Endothelial cell of umbilical vein (primary cell): Measurements from ENCODE around the gene AUTS2. TPM values are rescaled to one million over a fixed set of nuclear protein-coding genes. Genes with fewer than 3 reads are reported as not detected.

ENCODE experiments used
- BruUV-seq: library from RNA; stranded (reverse); fragments of 400-500 nt; replicated peaks from 2 replicates; lab custom pipeline; 2021; lab: Mats Ljungman, UMichigan
- CTCF ChIA-PET: fragments of 300-600, 350-600 bp; sonication (Branson Sonifier 250); formaldehyde crosslinking; loops from one replicate; lab custom pipeline; 2021; ENCODE audit warnings: antibody characterized with exemption, inconsistent platforms; lab: Charles Lee
- POLR2A ChIA-PET: fragments of 300-600, 350-600 bp; sonication (Branson Sonifier 250); formaldehyde crosslinking; loops from one replicate; lab custom pipeline; 2021; ENCODE audit warnings: antibody characterized with exemption, inconsistent platforms; lab: Charles Lee
- DNase-seq: peaks from one replicate; pipeline ENCODE4 v3.0.0-alpha.2; 2011; ENCODE audit warnings: low read depth, low spot score
- FAIRE-seq: peaks from 2 replicates; lab custom pipeline; 2011; peaks lifted over from hg19 to GRCh38; lab: Jason Lieb, UNC
- H2AFZ ChIP-seq: 2 replicates; pipeline ENCODE4 v1.6.0; 2012; ENCODE audit warnings: low read depth, low read length, control low read depth, inconsistent platforms
- H3K27ac ChIP-seq: 2 replicates; pipeline ENCODE4 v1.5.1; 2011; ENCODE audit warnings: low read depth, mild to moderate bottlenecking, control low read depth, low read length, moderate library complexity; ENCODE audit not compliant: insufficient read depth
- H3K27me3 ChIP-seq, 2 experiments: 2 replicates each; pipeline versions ENCODE4 v1.6.0 to v1.6.1; 2011; ENCODE audit warnings: low read length in 2 of 2, mixed read lengths in 1 of 2; ENCODE audit not compliant: control insufficient read depth in 2 of 2, insufficient read depth in 2 of 2
- H3K36me3 ChIP-seq, 2 experiments: 2 replicates in 1 of 2; 3 replicates in 1 of 2; pipeline ENCODE4 v1.5.1; 2011; ENCODE audit warnings: low read length in 2 of 2, mild to moderate bottlenecking in 1 of 2, moderate library complexity in 1 of 2; ENCODE audit not compliant: control insufficient read depth in 2 of 2, insufficient read depth in 2 of 2; ENCODE audit errors: extremely low read depth in 1 of 2
- H3K4me1 ChIP-seq: 3 replicates; pipeline ENCODE4 v1.5.1; 2011; ENCODE audit warnings: mild to moderate bottlenecking, low read length; ENCODE audit not compliant: control insufficient read depth, insufficient read depth; ENCODE audit errors: extremely low read depth
- H3K4me2 ChIP-seq: 2 replicates; pipeline ENCODE4 v1.6.1; 2011; ENCODE audit warnings: low read length, control low read depth, mixed read lengths; ENCODE audit not compliant: insufficient read depth
- H3K4me3 ChIP-seq, 3 experiments: fragments of 200-600 bp in 1 of 3; sonication (generic), shearing (Covaris generic) in 1 of 3; replicated peaks in 1 of 3; 2 replicates each; pipeline ENCODE4 v1.5.1; 2011 to 2016; ENCODE audit warnings: control low read depth in 3 of 3, low read length in 3 of 3, mild to moderate bottlenecking in 2 of 3, inconsistent platforms in 1 of 3, low read depth in 1 of 3, moderate library complexity in 1 of 3; ENCODE audit not compliant: insufficient read depth in 1 of 3
- H3K79me2 ChIP-seq: 2 replicates; pipeline ENCODE4 v1.6.0; 2012; ENCODE audit warnings: low read length, inconsistent platforms; ENCODE audit not compliant: control insufficient read depth, insufficient read depth
- H3K9ac ChIP-seq: replicated peaks from 2 replicates; pipeline ENCODE3; 2011; ENCODE audit warnings: low read length, control low read depth; ENCODE audit not compliant: insufficient read depth; ENCODE audit errors: extremely low read depth
- H3K9me1 ChIP-seq: replicated peaks from 3 replicates; pipeline ENCODE4 v1.6.0; 2011; ENCODE audit warnings: mild to moderate bottlenecking, low read length; ENCODE audit not compliant: control insufficient read depth, insufficient read depth; ENCODE audit errors: extremely low read depth
- H3K9me3 ChIP-seq: replicated peaks from 2 replicates; pipeline ENCODE4 v1.5.1; 2012; ENCODE audit warnings: low read length, inconsistent platforms; ENCODE audit not compliant: control insufficient read depth, insufficient read depth
- H4K20me1 ChIP-seq: replicated peaks from 2 replicates; pipeline ENCODE3; 2011; ENCODE audit warnings: mild to moderate bottlenecking, low read length; ENCODE audit not compliant: control insufficient read depth, insufficient read depth; ENCODE audit errors: extremely low read depth
- CTCF ChIP-seq, 2 donors: IDR thresholded peaks; 1 replicate in 1 of 2; 2 replicates in 1 of 2; pipeline ENCODE4 v1.5.1; 2011; ENCODE audit warnings: low read length in 2 of 2, mild to moderate bottlenecking in 2 of 2, moderate library complexity in 2 of 2, control low read depth in 1 of 2, inconsistent platforms in 1 of 2, low read depth in 1 of 2; ENCODE audit not compliant: insufficient read depth in 1 of 2; ENCODE audit errors: extremely low read depth in 1 of 2
- EZH2 ChIP-seq: IDR thresholded peaks from 2 replicates; pipeline ENCODE4 v1.6.1; 2012; ENCODE audit warnings: borderline replicate concordance, low read depth, mild to moderate bottlenecking, moderate library complexity, low read length, inconsistent platforms; ENCODE audit not compliant: severe bottlenecking
- FOS ChIP-seq: IDR thresholded peaks from 2 replicates; pipeline ENCODE4 v1.6.1; 2011; ENCODE audit warnings: mild to moderate bottlenecking, low read length, moderate library complexity, borderline replicate concordance; ENCODE audit not compliant: insufficient read depth
- GATA2 ChIP-seq: IDR thresholded peaks from 2 replicates; pipeline ENCODE4 v1.7.0; 2011; ENCODE audit warnings: low read depth, mild to moderate bottlenecking, moderate library complexity, mixed read lengths, low read length; ENCODE audit not compliant: insufficient read length, insufficient read depth
- JUN ChIP-seq: IDR thresholded peaks from 2 replicates; pipeline ENCODE4 v1.6.1; 2011; ENCODE audit warnings: borderline replicate concordance, low read depth; ENCODE audit not compliant: insufficient read length, insufficient read depth
- MAX ChIP-seq: IDR thresholded peaks from 2 replicates; pipeline ENCODE4 v1.6.1; 2011; ENCODE audit not compliant: insufficient read depth, insufficient read length
- MYC ChIP-seq: IDR thresholded peaks from one replicate; pipeline ENCODE4 v1.6.1; 2011; ENCODE audit warnings: mild to moderate bottlenecking, low read depth, low read length
- POLR2A ChIP-seq: IDR thresholded peaks from 2 replicates; pipeline ENCODE4 v1.6.1; 2012; ENCODE audit warnings: low read depth, mild to moderate bottlenecking, control low read depth, low read length
- POLR2AphosphoS5 ChIP-seq: IDR thresholded peaks from 2 replicates; pipeline ENCODE4 v1.6.1; 2012; ENCODE audit warnings: low read depth, mild to moderate bottlenecking, control low read depth, low read length, moderate library complexity; ENCODE audit not compliant: insufficient read depth
- dilution Hi-C: fragments of 300-500 bp; cut with MboI; formaldehyde crosslinking; loops from one replicate; pipeline ENCODE4 v1.15.0; 2019; ENCODE audit warnings: low sequenced_read_pairs; ENCODE audit not compliant: extremely low pct_ligation_motif_present
- intact Hi-C: fragments of 100-400 bp; cut with micrococcal nuclease; formaldehyde crosslinking; loops from one replicate; pipeline ENCODE4 v1.10.0; 2022
- polyA plus RNA-seq, 4 experiments: library from polyadenylated mRNA; depleted of rRNA in 3 of 4; stranded (reverse) in 3 of 4; unstranded in 1 of 4; fragments of >200 nt; gene quantifications; 2 replicates each; pipeline versions ENCODE4 v1.2.1 to v1.2.3, GENCODE V29; 2011 to 2012; ENCODE audit warnings: missing spikeins in 1 of 4
- total RNA-seq: library from RNA; stranded (reverse); gene quantifications from 2 replicates; pipeline ENCODE4 v1.2.3, GENCODE V29; 2021

Gene AUTS2
- total and polyA plus RNA-seq, 2 donors (not counting 3 experiments of a cell fraction or from before 2014, with no cell fraction given) = 0.59 to 8.0 TPM

- H3K27ac ChIP-seq = no peak overlapping the region
These were observed 1036.4 kb downstream of the AUTS2 start for GRCh38 chr7:70634610-70635068.

More at GRCh38 chr7:70634610-70635068, 1036.4 kb downstream of the AUTS2 start:
- TF ChIP-seq MYC (no peak), POLR2AphosphoS5 (no peak), CTCF (IDR thresholded peaks at IDR 0.05; ENCODE audit: extremely low read depth in 1 of 2, insufficient read depth in 1 of 2, low read depth in 1 of 2, low read length in 2 of 2) (no peak), EZH2 (no peak), GATA2 (no peak), POLR2A (no peak), FOS (no peak), JUN (no peak), MAX (no peak)
- Histone ChIP-seq H3K27me3 (no peaks in the 10 kb centered on the region), H3K9me3 (peaks cover 2% of the 10 kb centered on the region), H2AFZ (no peak overlapping the region), H4K20me1 (no peaks in the 10 kb centered on the region), H3K36me3 (no peaks in the 10 kb centered on the region), H3K4me1 (no peaks in the 10 kb centered on the region), H3K9me1 (no peaks in the 10 kb centered on the region), H3K9ac (no peak overlapping the region), H3K4me2 (no peak overlapping the region), H3K4me3 (no peak overlapping the region), H3K79me2 (no peaks in the 10 kb centered on the region)
- no peak for FAIRE-seq
- intact Hi-C loops (no loop called here), dilution Hi-C loops (no loop called here)
- DNase-seq = no peak
- BruUV-seq = no TSS peak
- ChIA-PET POLR2A (no interaction called here), CTCF (no interaction called here)
